Measurements from ENCODE around the gene TMEM51. TPM values are rescaled to one million over a fixed set of nuclear protein-coding genes. Genes with fewer than 3 reads are reported as not detected.

TMEM51 gene
- total RNA-seq, 1 experiment from 2014 or later = 1.7 TPM

DNA sequence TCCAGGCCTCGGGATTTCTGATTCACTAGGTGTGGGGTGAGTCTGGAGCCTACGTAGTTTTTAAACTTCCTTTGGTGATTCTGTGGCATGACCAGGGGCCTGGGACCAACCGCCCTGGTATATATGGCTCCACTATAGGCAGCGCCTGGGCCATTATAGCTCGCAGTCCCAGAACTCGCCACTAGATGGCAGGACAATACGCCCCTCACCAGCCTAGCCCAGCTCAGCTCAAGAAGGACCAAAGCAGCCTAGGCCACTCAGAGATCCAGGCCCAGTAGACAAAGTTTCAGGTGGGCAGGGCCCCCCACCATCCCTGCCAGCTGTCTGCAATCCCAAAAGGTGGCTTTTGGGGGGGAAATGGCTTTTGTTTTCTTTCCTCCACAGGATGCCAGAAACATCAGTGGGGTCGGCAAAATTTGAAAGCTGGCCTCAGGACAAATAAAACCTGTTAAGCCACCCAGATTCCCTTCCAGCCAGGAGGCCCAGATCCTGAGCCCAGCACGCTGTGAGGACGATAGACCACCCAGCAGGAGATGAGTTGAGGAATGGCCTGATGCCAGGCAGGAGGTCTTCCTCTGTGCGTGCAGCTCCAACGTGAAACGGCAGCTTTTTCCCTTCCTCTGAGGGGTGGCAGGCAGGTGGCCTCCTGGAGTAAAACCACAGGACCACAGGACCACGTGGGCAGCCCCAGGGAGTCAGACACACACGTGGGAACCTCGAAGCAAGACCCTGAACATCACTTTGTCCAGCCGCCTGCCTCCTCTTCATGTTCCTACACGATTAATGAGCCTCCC, 24.8 kb upstream of the TMEM51 start:
- ChIA-PET POLR2A (ENCODE audit: low non-redundant PET) (no interaction called here), CTCF (interaction anchor here (0.6 to 1.3 kb wide), 11 partner anchors 8 to 302 kb away, joined by 3 to 15 read pairs (median 4); no protein-coding TSS in a partner anchor)
- intact Hi-C loops (cut with micrococcal nuclease; ENCODE audit: unreplicated experiment) = loop anchor here (1.0 to 5.0 kb wide), 3 partner anchors 144 to 304 kb away; no protein-coding TSS in a partner anchor
- DNase-seq (ENCODE audit: low spot score) = peak; percentile 81
- TF ChIP-seq EZH2 (IDR thresholded peaks at IDR 0.05; ENCODE audit: borderline replicate concordance, low read depth, low read length, poor library complexity, severe bottlenecking) = no peak
- TF ChIP-seq, protein P1, sequence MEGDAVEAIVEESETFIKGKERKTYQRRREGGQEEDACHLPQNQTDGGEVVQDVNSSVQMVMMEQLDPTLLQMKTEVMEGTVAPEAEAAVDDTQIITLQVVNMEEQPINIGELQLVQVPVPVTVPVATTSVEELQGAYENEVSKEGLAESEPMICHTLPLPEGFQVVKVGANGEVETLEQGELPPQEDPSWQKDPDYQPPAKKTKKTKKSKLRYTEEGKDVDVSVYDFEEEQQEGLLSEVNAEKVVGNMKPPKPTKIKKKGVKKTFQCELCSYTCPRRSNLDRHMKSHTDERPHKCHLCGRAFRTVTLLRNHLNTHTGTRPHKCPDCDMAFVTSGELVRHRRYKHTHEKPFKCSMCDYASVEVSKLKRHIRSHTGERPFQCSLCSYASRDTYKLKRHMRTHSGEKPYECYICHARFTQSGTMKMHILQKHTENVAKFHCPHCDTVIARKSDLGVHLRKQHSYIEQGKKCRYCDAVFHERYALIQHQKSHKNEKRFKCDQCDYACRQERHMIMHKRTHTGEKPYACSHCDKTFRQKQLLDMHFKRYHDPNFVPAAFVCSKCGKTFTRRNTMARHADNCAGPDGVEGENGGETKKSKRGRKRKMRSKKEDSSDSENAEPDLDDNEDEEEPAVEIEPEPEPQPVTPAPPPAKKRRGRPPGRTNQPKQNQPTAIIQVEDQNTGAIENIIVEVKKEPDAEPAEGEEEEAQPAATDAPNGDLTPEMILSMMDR (conservative IDR thresholded peaks at IDR 0.05; ENCODE audit: low read depth, low read length) = peak; percentile 91
- Histone ChIP-seq H3K27ac (ENCODE audit: low read depth, low read length, poor library complexity, severe bottlenecking) (no peak overlapping the region), H3K27me3 (replicated peaks; ENCODE audit: insufficient read depth, low read depth, low read length, poor library complexity) (no peaks in the 10 kb centered on the region), H3K4me1 (ENCODE audit: insufficient read depth, low read length, poor library complexity, severe bottlenecking) (no peaks in the 10 kb centered on the region), H3K4me3 (ENCODE audit: low read depth, low read length, poor library complexity, severe bottlenecking) (no peak overlapping the region), H3K9me3 (ENCODE audit: low read depth, low read length, poor library complexity, severe bottlenecking) (no peaks in the 10 kb centered on the region), H3K36me3 (ENCODE audit: insufficient read depth, low read length, poor library complexity, severe bottlenecking) (no peaks in the 10 kb centered on the region)
- BruUV-seq (replicated peaks) = no TSS peak

DNA sequence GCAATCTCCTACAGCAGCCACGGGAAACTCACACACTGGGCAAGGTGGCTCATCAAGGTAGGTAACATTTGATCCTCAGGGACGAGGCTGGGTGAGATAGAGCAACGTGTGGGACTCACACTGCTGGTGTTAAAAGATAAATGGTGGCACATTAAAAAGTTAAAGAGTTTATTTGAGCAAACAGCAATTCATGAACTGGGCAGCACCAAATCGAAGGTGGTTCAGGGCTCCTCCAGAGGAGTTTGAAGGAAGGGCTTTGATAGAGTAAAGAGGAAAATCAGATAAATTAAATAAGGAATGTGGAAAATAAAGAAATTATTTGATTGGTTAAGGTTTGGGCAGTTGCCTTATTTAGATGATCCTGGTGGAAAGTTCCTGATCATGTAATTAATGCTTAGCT, 23.6 kb upstream of the TMEM51 start:
- H3K9me3 ChIP-seq (ENCODE audit: low read depth, low read length, poor library complexity, severe bottlenecking) = no peaks in the 10 kb centered on the region
- H3K4me1 ChIP-seq (ENCODE audit: insufficient read depth, low read length, poor library complexity, severe bottlenecking) = no peaks in the 10 kb centered on the region
- POLR2A ChIA-PET (ENCODE audit: low non-redundant PET) = no interaction called here
- no peaks in the 10 kb centered on the region for H3K36me3 ChIP-seq (ENCODE audit: insufficient read depth, low read length, poor library complexity, severe bottlenecking)
- TF ChIP-seq, protein P1 (conservative IDR thresholded peaks at IDR 0.05; ENCODE audit: low read depth, low read length) = no peak
- TF ChIP-seq EZH2 (IDR thresholded peaks at IDR 0.05; ENCODE audit: borderline replicate concordance, low read depth, low read length, poor library complexity, severe bottlenecking) = no peak
- H3K27ac ChIP-seq (ENCODE audit: low read depth, low read length, poor library complexity, severe bottlenecking) = no peak overlapping the region
- no peak for DNase-seq (ENCODE audit: low spot score)
- intact Hi-C loops (cut with micrococcal nuclease; ENCODE audit: unreplicated experiment) = loop anchor here (5.0 kb wide), 1 partner anchor 302 kb away; no protein-coding TSS in a partner anchor
- H3K27me3 ChIP-seq (replicated peaks; ENCODE audit: insufficient read depth, low read depth, low read length, poor library complexity) = no peaks in the 10 kb centered on the region
- no peak overlapping the region for H3K4me3 ChIP-seq (ENCODE audit: low read depth, low read length, poor library complexity, severe bottlenecking)
- BruUV-seq (replicated peaks) = no TSS peak
- CTCF ChIA-PET = interaction anchor here (0.6 kb wide), 1 partner anchor 632 kb away, joined by 5 read pairs; no protein-coding TSS in a partner anchor

DNA sequence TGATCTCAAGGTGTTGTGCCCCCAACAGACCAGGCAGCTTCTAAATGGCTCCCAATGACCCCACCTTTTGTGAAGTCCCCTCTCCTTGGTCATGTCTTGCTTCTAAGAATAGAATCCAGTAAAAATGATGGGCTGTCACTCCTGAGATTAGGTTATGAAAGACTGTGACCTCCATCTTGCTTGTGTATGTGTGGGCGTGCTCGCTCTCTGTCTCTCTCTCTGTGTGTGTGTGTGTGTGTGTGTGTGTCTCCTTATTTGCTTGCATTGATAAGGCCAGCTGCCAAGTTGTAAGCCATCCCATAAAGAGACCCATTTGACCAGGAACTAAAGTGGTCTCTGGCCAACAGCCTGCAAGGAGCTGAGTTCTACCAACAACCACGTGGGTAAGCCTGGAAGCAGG, 22.9 kb upstream of the TMEM51 start:
- TF ChIP-seq, protein P1 (conservative IDR thresholded peaks at IDR 0.05; ENCODE audit: low read depth, low read length) = no peak
- no peak for TF ChIP-seq EZH2 (IDR thresholded peaks at IDR 0.05; ENCODE audit: borderline replicate concordance, low read depth, low read length, poor library complexity, severe bottlenecking)
- POLR2A ChIA-PET (ENCODE audit: low non-redundant PET) = no interaction called here
- CTCF ChIA-PET = no interaction called here
- H3K27ac ChIP-seq (ENCODE audit: low read depth, low read length, poor library complexity, severe bottlenecking) = no peak overlapping the region
- DNase-seq (ENCODE audit: low spot score) = no peak
- no peaks in the 10 kb centered on the region for H3K9me3 ChIP-seq (ENCODE audit: low read depth, low read length, poor library complexity, severe bottlenecking)
- H3K36me3 ChIP-seq (ENCODE audit: insufficient read depth, low read length, poor library complexity, severe bottlenecking) = no peaks in the 10 kb centered on the region
- intact Hi-C loops (cut with micrococcal nuclease; ENCODE audit: unreplicated experiment) = no loop called here
- BruUV-seq (replicated peaks) = no TSS peak
- H3K27me3 ChIP-seq (replicated peaks; ENCODE audit: insufficient read depth, low read depth, low read length, poor library complexity) = no peaks in the 10 kb centered on the region
- H3K4me3 ChIP-seq (ENCODE audit: low read depth, low read length, poor library complexity, severe bottlenecking) = no peak overlapping the region
- no peaks in the 10 kb centered on the region for H3K4me1 ChIP-seq (ENCODE audit: insufficient read depth, low read length, poor library complexity, severe bottlenecking)
